Neuron (in vitro differentiated cells): Measurements from ENCODE around the gene CUEDC1.

Source experiments
- H2AFZ ChIP-seq: one replicate; pipeline ENCODE4 v1.6.1; 2013; ENCODE audit warnings: low read depth, mild to moderate bottlenecking, inconsistent platforms, low read length, moderate library complexity
- H3K27me3 ChIP-seq: one replicate; pipeline ENCODE4 v1.6.1; 2013; ENCODE audit warnings: low read length; ENCODE audit not compliant: insufficient read depth
- H3K36me3 ChIP-seq: one replicate; pipeline ENCODE4 v1.6.1; 2013; ENCODE audit warnings: low read length; ENCODE audit not compliant: insufficient read depth
- H3K4me1 ChIP-seq: one replicate; pipeline ENCODE4 v1.6.1; 2013; ENCODE audit warnings: low read length; ENCODE audit not compliant: insufficient read depth
- H3K4me3 ChIP-seq: 2 replicates; pipeline ENCODE4 v1.5.1; 2013; ENCODE audit warnings: mild to moderate bottlenecking, low read length, moderate library complexity
- H3K9me3 ChIP-seq: one replicate; pipeline ENCODE4 v1.6.1; 2013; ENCODE audit warnings: low read length

CUEDC1 gene

GRCh38 chr17:57881143-57881542 lies 74.1 kb downstream of the CUEDC1 start:
- Histone ChIP-seq H3K9me3 (no peaks in the 10 kb centered on the region), H3K4me1 (peaks cover 24% of the 10 kb centered on the region), H3K36me3 (peaks cover 29% of the 10 kb centered on the region), H3K27me3 (no peaks in the 10 kb centered on the region), H2AFZ (no peak overlapping the region), H3K4me3 (no peak overlapping the region)

GRCh38 chr17:57880086-57880456 lies 75.1 kb downstream of the CUEDC1 start:
- Histone ChIP-seq H3K4me3 (no peak overlapping the region), H3K9me3 (no peaks in the 10 kb centered on the region), H2AFZ (no peak overlapping the region), H3K36me3 (peaks cover 27% of the 10 kb centered on the region), H3K27me3 (no peaks in the 10 kb centered on the region), H3K4me1 (peaks cover 35% of the 10 kb centered on the region)

GRCh38 chr17:57879437-57880085 lies 75.7 kb downstream of the CUEDC1 start:
- no peaks in the 10 kb centered on the region for H3K9me3 ChIP-seq
- H2AFZ ChIP-seq, result no peak overlapping the region
- H3K27me3 ChIP-seq, result no peaks in the 10 kb centered on the region
- H3K4me1 ChIP-seq, result peaks cover 39% of the 10 kb centered on the region
- H3K36me3 ChIP-seq, result peaks cover 23% of the 10 kb centered on the region
- H3K4me3 ChIP-seq, result no peak overlapping the region

- Histone ChIP-seq H3K4me3 (no peak overlapping the region), H3K36me3 (peaks cover 19% of the 10 kb centered on the region), H3K4me1 (peaks cover 50% of the 10 kb centered on the region), H3K27me3 (no peaks in the 10 kb centered on the region), H3K9me3 (no peaks in the 10 kb centered on the region), H2AFZ (no peak overlapping the region)
These were observed 77.3 kb downstream of the CUEDC1 start for GRCh38 chr17:57877803-57878377.

- H3K4me1 ChIP-seq, result peaks cover 48% of the 10 kb centered on the region
- H3K9me3 ChIP-seq, result no peaks in the 10 kb centered on the region
- no peak overlapping the region for H3K4me3 ChIP-seq
- H3K36me3 ChIP-seq, result peaks cover 26% of the 10 kb centered on the region
- H2AFZ ChIP-seq, result no peak overlapping the region
- no peaks in the 10 kb centered on the region for H3K27me3 ChIP-seq
These were observed 78.4 kb downstream of the CUEDC1 start for GRCh38 chr17:57876866-57877237.

GRCh38 chr17:57876023-57876865 lies 79.0 kb downstream of the CUEDC1 start:
- H3K9me3 ChIP-seq, result no peaks in the 10 kb centered on the region
- H2AFZ ChIP-seq, result no peak overlapping the region
- no peak overlapping the region for H3K4me3 ChIP-seq
- peaks cover 27% of the 10 kb centered on the region for H3K36me3 ChIP-seq
- peaks cover 42% of the 10 kb centered on the region for H3K4me1 ChIP-seq
- no peaks in the 10 kb centered on the region for H3K27me3 ChIP-seq

- Histone ChIP-seq H3K9me3 (no peaks in the 10 kb centered on the region), H3K36me3 (peaks cover 33% of the 10 kb centered on the region), H3K4me1 (peaks cover 39% of the 10 kb centered on the region), H3K27me3 (no peaks in the 10 kb centered on the region), H3K4me3 (peak overlapping the region; percentile 9), H2AFZ (no peak overlapping the region)
These were observed 79.8 kb downstream of the CUEDC1 start for GRCh38 chr17:57875290-57876022.

GRCh38 chr17:57874434-57875289 lies 80.5 kb downstream of the CUEDC1 start:
- Histone ChIP-seq H3K9me3 (no peaks in the 10 kb centered on the region), H2AFZ (no peak overlapping the region), H3K4me1 (peaks cover 32% of the 10 kb centered on the region), H3K4me3 (peak overlapping the region; percentile 9), H3K36me3 (peaks cover 37% of the 10 kb centered on the region), H3K27me3 (no peaks in the 10 kb centered on the region)

- Histone ChIP-seq H3K36me3 (peaks cover 42% of the 10 kb centered on the region), H3K27me3 (no peaks in the 10 kb centered on the region), H3K9me3 (no peaks in the 10 kb centered on the region), H3K4me3 (no peak overlapping the region), H3K4me1 (peaks cover 29% of the 10 kb centered on the region), H2AFZ (no peak overlapping the region)
These were observed 81.2 kb downstream of the CUEDC1 start for GRCh38 chr17:57874058-57874419.

GRCh38 chr17:57873261-57874057 lies 81.8 kb downstream of the CUEDC1 start:
- Histone ChIP-seq H3K4me3 (no peak overlapping the region), H2AFZ (no peak overlapping the region), H3K4me1 (peaks cover 29% of the 10 kb centered on the region), H3K27me3 (no peaks in the 10 kb centered on the region), H3K9me3 (no peaks in the 10 kb centered on the region), H3K36me3 (peaks cover 45% of the 10 kb centered on the region)

- no peak overlapping the region for H2AFZ ChIP-seq
- H3K36me3 ChIP-seq, result peaks cover 46% of the 10 kb centered on the region
- H3K4me3 ChIP-seq, result no peak overlapping the region
- H3K9me3 ChIP-seq, result no peaks in the 10 kb centered on the region
- peaks cover 29% of the 10 kb centered on the region for H3K4me1 ChIP-seq
- H3K27me3 ChIP-seq, result no peaks in the 10 kb centered on the region
These were observed 82.7 kb downstream of the CUEDC1 start for GRCh38 chr17:57872536-57872935.

GRCh38 chr17:57871863-57872262 lies 83.3 kb downstream of the CUEDC1 start:
- H3K4me3 ChIP-seq, result no peak overlapping the region
- H3K9me3 ChIP-seq, result no peaks in the 10 kb centered on the region
- H2AFZ ChIP-seq, result no peak overlapping the region
- H3K4me1 ChIP-seq, result peaks cover 29% of the 10 kb centered on the region
- peaks cover 46% of the 10 kb centered on the region for H3K36me3 ChIP-seq
- H3K27me3 ChIP-seq, result no peaks in the 10 kb centered on the region
